ENCODE measurements around the gene KCNQ1. TPM values are rescaled to one million over a fixed set of nuclear protein-coding genes. Genes with fewer than 3 reads are reported as not detected.

The KCNQ1 gene
- total RNA-seq, 1 donor from 2014 or later = 0.16 TPM

GRCh38 chr11:2802389-2803185 lies 357.8 kb downstream of the KCNQ1 start:
- Mint-ChIP-seq H3K9me3 (ENCODE audit: unreplicated experiment) (peaks cover 9% of the 10 kb centered on the region), H3K36me3 (ENCODE audit: unreplicated experiment) (no peaks in the 10 kb centered on the region), H3K27ac (ENCODE audit: unreplicated experiment) (no peak overlapping the region), H3K27me3 (ENCODE audit: unreplicated experiment) (peaks cover 25% of the 10 kb centered on the region), H3K4me1 (ENCODE audit: unreplicated experiment) (peaks cover 6% of the 10 kb centered on the region), H3K4me3 (ENCODE audit: unreplicated experiment) (no peak overlapping the region)
- DNase-seq (ENCODE audit: extremely low spot score, unreplicated experiment) = peak; percentile 82
- TF ChIP-seq CTCF (IDR thresholded peaks at IDR 0.05) = no peak

GRCh38 chr11:2803186-2804091 lies 358.6 kb downstream of the KCNQ1 start:
- Mint-ChIP-seq H3K27ac (ENCODE audit: unreplicated experiment) (no peak overlapping the region), H3K4me3 (ENCODE audit: unreplicated experiment) (no peak overlapping the region), H3K27me3 (ENCODE audit: unreplicated experiment) (peaks cover 25% of the 10 kb centered on the region), H3K9me3 (ENCODE audit: unreplicated experiment) (peaks cover 9% of the 10 kb centered on the region), H3K36me3 (ENCODE audit: unreplicated experiment) (no peaks in the 10 kb centered on the region), H3K4me1 (ENCODE audit: unreplicated experiment) (peaks cover 6% of the 10 kb centered on the region)
- peak; percentile 77 for DNase-seq (ENCODE audit: extremely low spot score, unreplicated experiment)
- TF ChIP-seq CTCF (IDR thresholded peaks at IDR 0.05) = no peak

- H3K27me3 Mint-ChIP-seq (ENCODE audit: unreplicated experiment) = peaks cover 25% of the 10 kb centered on the region
- DNase-seq (ENCODE audit: extremely low spot score, unreplicated experiment) = peak; percentile 70
Observed at GRCh38 chr11:2804189-2804588, 359.4 kb downstream of the KCNQ1 start.

GRCh38 chr11:2804701-2805387 lies 360.0 kb downstream of the KCNQ1 start:
- peak overlapping the region; percentile 44 for H3K27ac Mint-ChIP-seq (ENCODE audit: unreplicated experiment)
- peak; percentile 78 for DNase-seq (ENCODE audit: extremely low spot score, unreplicated experiment)
- no peak overlapping the region for H3K4me3 Mint-ChIP-seq (ENCODE audit: unreplicated experiment)
- peaks cover 5% of the 10 kb centered on the region for H3K9me3 Mint-ChIP-seq (ENCODE audit: unreplicated experiment)
- no peaks in the 10 kb centered on the region for H3K36me3 Mint-ChIP-seq (ENCODE audit: unreplicated experiment)
- peaks cover 6% of the 10 kb centered on the region for H3K4me1 Mint-ChIP-seq (ENCODE audit: unreplicated experiment)
- no peak for TF ChIP-seq CTCF (IDR thresholded peaks at IDR 0.05)
- H3K27me3 Mint-ChIP-seq (ENCODE audit: unreplicated experiment) = peaks cover 28% of the 10 kb centered on the region

More at GRCh38 chr11:2804189-2804588, 359.4 kb downstream of the KCNQ1 start:
- no peak overlapping the region for H3K27ac Mint-ChIP-seq (ENCODE audit: unreplicated experiment)
- no peak for TF ChIP-seq CTCF (IDR thresholded peaks at IDR 0.05)
- no peaks in the 10 kb centered on the region for H3K36me3 Mint-ChIP-seq (ENCODE audit: unreplicated experiment)
- peaks cover 4% of the 10 kb centered on the region for H3K9me3 Mint-ChIP-seq (ENCODE audit: unreplicated experiment)
- H3K4me1 Mint-ChIP-seq (ENCODE audit: unreplicated experiment) = peaks cover 6% of the 10 kb centered on the region
- no peak overlapping the region for H3K4me3 Mint-ChIP-seq (ENCODE audit: unreplicated experiment)

All from osteocyte (in vitro differentiated cells).